D721Med (cell line): Measurements from ENCODE around the gene NFKBIL1.
"Not testable (repeated sequence)": the region's sequence is repeated elsewhere in the genome, so short reads cannot be mapped to it uniquely, and the experiment has no call there.

ENCODE experiments used
- DNase-seq: peaks from one replicate; pipeline ENCODE4 v3.0.0; 2011; ENCODE audit warnings: low spot score; ENCODE audit not compliant: insufficient read length
- FAIRE-seq: peaks from 2 replicates; lab custom pipeline; 2011; peaks lifted over from hg19 to GRCh38; lab: Jason Lieb, UNC
- CTCF ChIP-seq: IDR thresholded peaks from 2 replicates; pipeline ENCODE4 v1.5.1; 2012; ENCODE audit warnings: mild to moderate bottlenecking, control low read depth; ENCODE audit not compliant: insufficient read depth; ENCODE audit errors: missing control alignments

NFKBIL1 gene

GRCh38 chr6:31546958-31547726, at the start of gene NFKBIL1:
NFKBIL1 (plus strand) TSS chr6:31547608; CDS start chr6:31547695, 87 bp downstream.
- FAIRE-seq (no peak), DNase-seq (peak; percentile 50)
- no peak for TF ChIP-seq CTCF

- FAIRE-seq (no peak), DNase-seq (no peak)
- TF ChIP-seq CTCF, result no peak
Observed at GRCh38 chr6:31498748-31499147, 48.7 kb upstream of the NFKBIL1 start.

- not testable (repeated sequence) for FAIRE-seq, DNase-seq
Observed at GRCh38 chr6:31499648-31500047, 47.8 kb upstream of the NFKBIL1 start.

- FAIRE-seq (no peak), DNase-seq (no peak)
- no peak for TF ChIP-seq CTCF
Observed at GRCh38 chr6:31502586-31502985, 44.8 kb upstream of the NFKBIL1 start.

GRCh38 chr6:31509036-31509435, 38.4 kb upstream of the NFKBIL1 start:
- not testable (repeated sequence) for FAIRE-seq, DNase-seq

GRCh38 chr6:31510007-31510406, 37.4 kb upstream of the NFKBIL1 start:
- TF ChIP-seq CTCF, result no peak
- no peak for DNase-seq
- FAIRE-seq, result no peak

GRCh38 chr6:31513456-31514165, 33.8 kb upstream of the NFKBIL1 start:
- DNase-seq (no peak), FAIRE-seq (no peak)
- TF ChIP-seq CTCF, result no peak

GRCh38 chr6:31521835-31522234, 25.6 kb upstream of the NFKBIL1 start:
- DNase-seq (no peak), FAIRE-seq (no peak)
- no peak for TF ChIP-seq CTCF
